NCI-H446 treated with DMSO at 0.1 percent for 48 hours (cell line): ENCODE measurements around the gene TXLNG.
A peak's percentile ranks its signal among the peaks of the same experiment; 100 is the strongest.
"Not testable (repeated sequence)": the region's sequence is repeated elsewhere in the genome, so short reads cannot be mapped to it uniquely, and the experiment has no call there.

Experiments
- DNase-seq: peaks from one replicate; lab custom pipeline; 2025; lab: John Stamatoyannopoulos, UW

The TXLNG gene

GRCh38 chrX:16786139-16786790 lies at the start of gene TXLNG:
TXLNG (plus strand) TSS chrX:16786466; CDS start chrX:16786488, 22 bp downstream.
- peak; percentile 96 for DNase-seq

DNA sequence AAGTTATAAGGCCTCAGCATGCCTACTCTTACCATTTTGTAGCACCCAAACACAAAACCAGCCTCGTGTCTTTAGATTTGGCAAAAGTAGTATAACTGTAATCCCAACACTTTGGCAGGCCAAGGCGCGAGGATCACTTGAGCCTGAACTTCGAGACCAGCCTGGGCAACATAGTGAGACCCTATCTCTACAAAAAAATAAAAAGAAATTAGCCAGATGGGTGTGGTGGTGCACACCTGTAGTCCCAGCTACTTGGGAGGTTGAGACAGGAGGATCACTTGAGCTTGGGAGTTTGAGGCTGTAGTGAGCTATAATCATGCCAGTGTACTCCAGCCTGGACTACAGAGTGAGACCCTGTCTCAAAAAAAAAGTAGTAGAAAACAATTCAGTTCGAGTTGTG lies 49.2 kb upstream of the TXLNG start:
- DNase-seq: no peak

DNA sequence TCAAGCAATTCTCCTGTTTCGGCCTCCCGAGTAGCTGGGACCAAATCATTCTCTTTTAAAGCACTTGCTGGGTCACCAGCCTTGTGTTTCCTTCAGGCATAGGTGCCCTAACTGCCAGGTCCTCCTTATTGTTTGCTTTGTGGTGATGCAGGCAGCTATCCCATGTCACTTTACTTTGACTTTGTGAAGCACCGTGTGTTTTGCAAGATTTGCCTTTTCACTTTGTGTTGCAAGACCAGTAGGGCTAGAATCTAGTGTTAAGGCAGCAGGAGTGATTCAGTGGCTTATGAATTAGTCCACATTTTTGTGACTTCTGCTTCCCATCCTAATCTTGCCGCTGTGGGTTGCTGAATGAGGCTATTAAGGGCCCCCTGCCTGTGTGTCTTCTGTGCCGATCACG lies 46.7 kb upstream of the TXLNG start:
- DNase-seq: no peak

DNA sequence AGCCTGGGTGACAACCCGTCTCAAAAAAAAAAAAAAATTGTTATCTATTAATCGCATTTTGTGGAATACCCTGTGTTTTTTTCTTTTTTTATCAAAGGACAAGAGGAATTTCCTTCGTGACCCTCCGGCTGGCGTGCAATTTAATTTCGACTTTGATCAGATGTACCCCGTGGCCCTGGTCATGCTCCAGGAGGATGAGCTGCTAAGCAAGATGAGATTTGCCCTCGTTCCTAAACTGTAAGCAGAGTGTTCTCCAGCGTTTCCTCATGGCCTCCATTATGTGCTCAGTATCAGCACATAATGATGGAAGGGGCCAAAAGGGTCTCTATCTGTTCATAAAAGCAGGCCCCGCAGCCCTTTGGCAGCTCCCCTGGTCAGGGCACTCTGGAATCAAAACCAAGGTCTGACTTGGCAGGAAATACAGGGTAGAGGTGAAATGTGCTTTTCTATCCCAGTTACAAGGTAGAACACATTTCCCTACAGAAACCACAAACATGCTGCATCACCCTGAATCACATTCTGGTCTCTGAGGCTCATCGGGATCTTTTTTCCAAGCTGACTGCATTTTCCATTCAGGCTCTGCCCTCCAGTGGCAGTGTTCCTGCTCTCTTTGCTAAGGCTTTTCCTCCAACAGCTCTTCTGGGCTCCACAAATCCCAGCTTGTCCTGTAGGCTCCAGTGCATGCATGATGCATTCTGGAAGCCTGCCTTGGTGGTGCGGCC lies 42.5 kb upstream of the TXLNG start:
- DNase-seq: no peak

DNA sequence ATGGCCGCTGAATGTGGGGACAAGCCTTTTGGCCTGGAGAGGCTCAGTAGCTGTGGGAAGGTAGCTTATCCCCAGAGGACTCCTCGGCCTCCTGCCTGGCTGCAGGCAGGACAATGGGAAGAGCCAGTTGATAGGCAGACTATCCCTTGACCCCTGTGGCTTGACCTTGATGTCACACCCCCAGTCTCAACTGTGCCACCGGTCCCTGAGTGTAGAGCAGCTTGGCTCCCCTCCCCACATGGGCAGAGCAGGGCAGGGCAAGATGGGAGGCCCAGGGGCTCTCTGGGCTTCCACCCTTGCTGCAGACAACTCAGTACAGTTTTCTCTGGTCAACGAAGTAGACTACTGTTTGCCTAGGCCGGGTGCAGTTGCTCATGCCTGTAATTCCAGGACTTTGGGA lies 41.2 kb upstream of the TXLNG start:
- DNase-seq: no peak

- DNase-seq: no peak
These were observed 40.6 kb upstream of the TXLNG start for GRCh38 chrX:16745659-16746058.

DNA sequence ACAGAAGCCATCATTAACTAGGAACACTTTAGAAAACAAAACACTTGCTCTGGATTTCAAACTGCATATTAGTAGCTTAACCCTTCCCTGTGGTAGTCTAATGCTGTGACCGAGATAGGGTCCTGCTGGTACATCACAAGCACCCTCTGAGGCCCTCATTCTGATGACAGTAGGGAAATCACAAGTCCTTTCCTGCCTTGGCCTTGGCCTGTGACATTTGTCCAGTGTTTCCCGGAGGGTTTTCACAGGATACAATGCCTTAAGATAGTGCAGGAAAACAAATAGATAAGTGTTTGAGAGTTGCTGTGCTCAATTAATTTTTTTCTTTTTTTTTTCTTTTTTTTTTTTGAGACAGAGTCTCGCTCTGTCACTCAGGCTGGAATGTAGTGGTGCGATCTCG lies 37.8 kb upstream of the TXLNG start:
- DNase-seq: no peak

DNA sequence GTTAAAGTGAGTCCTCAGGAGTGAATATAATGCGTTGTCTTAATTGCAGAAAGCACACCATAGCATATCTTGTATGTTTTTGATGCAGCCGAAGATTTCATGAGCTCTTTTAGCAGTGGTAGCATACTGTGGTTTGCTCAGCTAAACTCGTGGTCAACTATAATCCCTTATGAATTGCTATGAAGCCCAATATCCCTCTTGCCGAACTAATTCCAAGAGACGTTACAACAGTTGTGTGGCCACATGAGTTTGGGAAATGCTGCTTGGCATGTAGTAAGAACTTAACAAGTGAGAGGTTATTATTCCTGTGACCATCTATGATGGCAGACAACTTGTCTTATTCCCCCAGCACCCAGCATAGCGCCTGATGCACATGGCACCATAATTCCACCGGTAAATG lies 36.1 kb upstream of the TXLNG start:
- no peak for DNase-seq

DNA sequence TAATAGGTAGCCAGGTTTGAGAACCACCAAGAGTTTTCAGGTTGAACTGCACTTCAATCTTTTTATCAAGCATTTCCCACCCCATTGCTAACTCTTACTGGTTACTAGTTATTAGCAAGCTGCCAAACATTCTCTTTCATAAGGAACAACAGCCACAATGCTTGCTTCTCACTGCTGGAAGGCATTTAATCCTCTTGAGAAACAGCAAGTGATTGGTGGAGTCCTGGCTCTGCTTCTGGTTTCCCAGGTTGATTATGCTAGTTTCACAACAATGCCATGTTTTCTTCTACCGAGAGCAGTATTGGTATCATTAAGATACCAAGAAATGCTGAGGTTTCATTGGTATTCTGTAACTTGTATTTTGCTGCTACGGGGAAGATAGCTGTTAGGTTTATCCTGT lies 32.2 kb upstream of the TXLNG start:
- no peak for DNase-seq

DNA sequence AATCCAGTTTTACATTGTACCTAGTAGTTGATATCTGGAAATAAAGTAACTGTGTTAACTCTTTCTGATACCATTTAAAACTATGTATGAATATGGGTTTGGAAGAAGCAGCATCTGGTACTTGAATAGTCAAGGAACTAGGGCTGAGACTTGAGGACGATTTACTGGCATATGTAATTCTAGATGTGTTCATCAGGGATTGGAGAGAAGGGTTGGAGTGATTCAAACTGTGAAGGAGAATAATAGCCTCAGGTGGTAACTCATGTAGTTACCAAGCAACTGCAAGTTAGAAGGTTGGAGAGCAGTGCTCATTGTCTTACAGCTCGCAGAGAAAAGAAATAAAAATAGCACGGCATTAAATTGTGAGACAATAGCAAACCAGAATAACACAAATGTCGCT lies 29.5 kb upstream of the TXLNG start:
- DNase-seq: no peak

- not testable (repeated sequence) for DNase-seq
These were observed 24.8 kb upstream of the TXLNG start for GRCh38 chrX:16761500-16761899.

- no peak for DNase-seq
These were observed 23.7 kb upstream of the TXLNG start for GRCh38 chrX:16762579-16762978.

- no peak for DNase-seq
These were observed 20.7 kb upstream of the TXLNG start for GRCh38 chrX:16765594-16765993.

- no peak for DNase-seq
These were observed 15.2 kb upstream of the TXLNG start for GRCh38 chrX:16770970-16771482.

- peak; percentile 38 for DNase-seq
These were observed 14.5 kb upstream of the TXLNG start for GRCh38 chrX:16771483-16772398.

DNA sequence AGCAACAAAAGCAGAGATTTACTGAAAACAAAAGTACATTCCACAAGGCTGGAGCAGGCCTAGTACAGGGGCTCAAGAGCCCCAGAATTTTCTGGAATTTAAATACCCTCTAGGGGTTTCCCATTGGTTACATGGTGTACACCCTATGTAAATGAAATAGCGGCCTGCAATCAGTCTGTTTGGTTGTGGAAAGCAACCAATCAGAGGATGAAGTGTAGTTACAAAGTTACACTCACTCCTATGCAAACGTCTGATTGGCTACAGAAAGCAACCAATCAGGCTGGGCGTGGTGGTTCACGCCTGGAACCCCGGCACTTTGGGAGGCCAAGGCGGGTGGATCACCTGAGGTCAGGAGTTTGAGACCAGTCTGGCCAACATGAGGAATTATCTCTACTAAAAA lies 13.8 kb upstream of the TXLNG start:
- no peak for DNase-seq

GRCh38 chrX:16774746-16775145 lies 11.5 kb upstream of the TXLNG start:
- DNase-seq: no peak

DNA sequence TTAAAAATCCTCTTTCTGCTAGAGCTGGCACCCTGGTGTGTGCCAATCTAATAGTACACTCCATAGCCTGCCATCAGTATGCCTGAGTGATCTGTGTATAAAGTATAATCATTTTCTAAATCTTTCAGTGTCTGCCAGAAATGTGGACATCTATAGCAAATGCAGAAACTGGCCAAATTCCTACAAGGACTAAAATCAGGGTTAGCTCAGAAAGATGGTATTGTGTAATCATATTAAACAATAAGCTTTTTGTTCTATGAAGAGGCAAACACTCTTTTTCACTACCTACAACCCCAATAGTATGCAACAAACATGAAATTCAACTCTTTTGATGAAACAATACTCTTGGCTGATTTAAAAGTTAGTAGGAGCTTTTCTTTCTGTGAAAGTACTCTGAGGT lies 7.7 kb upstream of the TXLNG start:
- no peak for DNase-seq

DNA sequence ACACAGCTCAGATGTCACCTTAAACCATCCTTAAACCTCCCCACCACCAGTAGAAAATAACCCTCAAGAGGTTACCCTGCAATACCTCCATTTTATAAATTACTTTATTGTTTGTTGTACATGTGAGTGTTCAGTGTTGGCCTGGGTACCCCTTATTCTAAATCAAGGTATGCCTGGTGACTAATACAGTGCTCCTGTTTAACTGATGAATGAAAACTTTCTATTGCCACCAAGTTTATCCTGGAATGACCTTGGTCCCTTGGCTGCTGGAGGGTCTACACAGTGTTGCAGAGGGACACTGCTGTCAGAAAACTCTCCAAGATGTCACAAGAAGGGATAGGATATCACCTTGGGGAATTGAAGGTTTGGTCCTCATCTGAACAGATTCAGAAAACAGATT lies 7.3 kb upstream of the TXLNG start:
- no peak for DNase-seq

- DNase-seq: not testable (repeated sequence)
These were observed 6.5 kb upstream of the TXLNG start for GRCh38 chrX:16779815-16780214.

DNA sequence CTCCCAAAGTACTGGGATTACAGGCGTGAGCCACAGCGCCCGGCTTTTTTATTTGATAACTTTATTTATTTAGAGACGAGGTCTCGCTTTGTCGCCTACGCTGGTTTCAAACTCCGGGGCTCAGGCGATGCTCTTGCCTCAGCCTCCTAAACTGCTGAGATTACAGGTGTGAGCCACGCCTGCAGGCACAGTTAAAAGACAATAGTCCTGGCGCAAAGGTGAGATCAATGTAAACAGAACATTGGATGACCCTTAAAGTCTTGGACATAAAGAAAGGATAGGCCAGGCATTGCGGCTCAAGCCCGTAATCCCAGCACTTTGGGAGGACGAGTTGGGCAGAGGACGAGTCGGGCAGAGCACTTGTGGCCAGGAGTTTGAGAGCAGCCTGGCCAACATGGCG lies 2.8 kb upstream of the TXLNG start:
- DNase-seq: no peak

GRCh38 chrX:16784440-16784839 lies 1.8 kb upstream of the TXLNG start:
- DNase-seq: not testable (repeated sequence)
